Measurements from ENCODE around the gene EFR3B. TPM values are rescaled to one million over a fixed set of nuclear protein-coding genes. Genes with fewer than 3 reads are reported as not detected.

The EFR3B gene
- polyA plus RNA-seq, 1 of the 3 experiments (the other 2 are of a cell fraction), result 1.5 TPM

DNA sequence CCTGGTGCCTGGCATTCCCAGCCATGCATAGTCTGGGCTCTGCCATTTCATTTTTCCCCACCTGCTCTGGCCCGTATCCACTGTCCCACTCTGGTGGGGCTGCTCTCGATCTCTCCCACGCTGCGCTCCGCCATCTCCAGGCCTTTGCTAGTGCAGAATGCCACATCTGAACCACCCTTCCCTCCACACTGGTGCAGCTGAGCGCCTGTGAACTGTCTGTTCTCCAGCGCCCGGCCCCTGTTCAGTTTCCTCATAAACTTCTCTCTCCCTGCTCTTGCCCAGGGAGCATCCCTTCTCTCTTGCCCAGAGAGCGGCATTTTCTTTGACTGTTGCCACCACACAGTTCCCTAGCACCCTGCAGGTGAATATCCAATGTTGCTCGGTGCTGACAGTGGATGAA is 105.0 kb downstream of the EFR3B start:
- Histone ChIP-seq H3K9ac (no peak overlapping the region), H3F3A (replicated peaks; ENCODE audit: insufficient read depth) (no peaks in the 10 kb centered on the region), H3K4me1 (ENCODE audit: control insufficient read depth in 1 of 2, insufficient read depth in 2 of 2, low read depth in 1 of 2, low read length in 1 of 2) (no peaks in the 10 kb centered on the region), H3K36me3 (replicated peaks in 1 of 2; ENCODE audit: control insufficient read depth in 1 of 2, insufficient read depth in 2 of 2, low read length in 1 of 2) (no peaks in the 10 kb centered on the region), H3K9me2 (no peaks in the 10 kb centered on the region), H3K4me3 (ENCODE audit: low read depth in 2 of 2, low read length in 1 of 2) (no peak overlapping the region), H4K20me1 (ENCODE audit: insufficient read depth) (no peaks in the 10 kb centered on the region), H3K4me2 (no peak overlapping the region), H3K9me3 (no peaks in the 10 kb centered on the region), H3K27ac (ENCODE audit: low read depth in 2 of 2, low read length in 1 of 2) (no peak overlapping the region), H3K79me2 (ENCODE audit: insufficient read depth) (no peaks in the 10 kb centered on the region), H2AFZ (ENCODE audit: low read depth) (no peak overlapping the region), H3K27me3 (ENCODE audit: insufficient read depth) (no peaks in the 10 kb centered on the region)
- CTCF ChIA-PET, result interaction anchor here (1.1 to 1.7 kb wide), 5 partner anchors 17 to 172 kb away, joined by 3 to 6 read pairs (median 4); no protein-coding TSS in a partner anchor
- POLR2A ChIA-PET, result no interaction called here
- DNase-seq, result no peak
- no peak for TF ChIP-seq NRF1 (IDR thresholded peaks at IDR 0.05; ENCODE audit: low read depth, low read length)
- TF ChIP-seq, protein P1, sequence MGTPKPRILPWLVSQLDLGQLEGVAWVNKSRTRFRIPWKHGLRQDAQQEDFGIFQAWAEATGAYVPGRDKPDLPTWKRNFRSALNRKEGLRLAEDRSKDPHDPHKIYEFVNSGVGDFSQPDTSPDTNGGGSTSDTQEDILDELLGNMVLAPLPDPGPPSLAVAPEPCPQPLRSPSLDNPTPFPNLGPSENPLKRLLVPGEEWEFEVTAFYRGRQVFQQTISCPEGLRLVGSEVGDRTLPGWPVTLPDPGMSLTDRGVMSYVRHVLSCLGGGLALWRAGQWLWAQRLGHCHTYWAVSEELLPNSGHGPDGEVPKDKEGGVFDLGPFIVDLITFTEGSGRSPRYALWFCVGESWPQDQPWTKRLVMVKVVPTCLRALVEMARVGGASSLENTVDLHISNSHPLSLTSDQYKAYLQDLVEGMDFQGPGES (IDR thresholded peaks at IDR 0.05; ENCODE audit: low read depth, low read length), result no peak
- no peak for TF ChIP-seq SIN3A (IDR thresholded peaks at IDR 0.05; ENCODE audit: borderline replicate concordance, low read depth, low read length)
- TF ChIP-seq YY1 (IDR thresholded peaks at IDR 0.05; ENCODE audit: low read depth), result no peak
- TF ChIP-seq FOXJ3 (CRISPR knock-in tag; IDR thresholded peaks at IDR 0.05), result no peak
- no peak for TF ChIP-seq JUND (IDR thresholded peaks at IDR 0.05)
- TF ChIP-seq, protein P2, sequence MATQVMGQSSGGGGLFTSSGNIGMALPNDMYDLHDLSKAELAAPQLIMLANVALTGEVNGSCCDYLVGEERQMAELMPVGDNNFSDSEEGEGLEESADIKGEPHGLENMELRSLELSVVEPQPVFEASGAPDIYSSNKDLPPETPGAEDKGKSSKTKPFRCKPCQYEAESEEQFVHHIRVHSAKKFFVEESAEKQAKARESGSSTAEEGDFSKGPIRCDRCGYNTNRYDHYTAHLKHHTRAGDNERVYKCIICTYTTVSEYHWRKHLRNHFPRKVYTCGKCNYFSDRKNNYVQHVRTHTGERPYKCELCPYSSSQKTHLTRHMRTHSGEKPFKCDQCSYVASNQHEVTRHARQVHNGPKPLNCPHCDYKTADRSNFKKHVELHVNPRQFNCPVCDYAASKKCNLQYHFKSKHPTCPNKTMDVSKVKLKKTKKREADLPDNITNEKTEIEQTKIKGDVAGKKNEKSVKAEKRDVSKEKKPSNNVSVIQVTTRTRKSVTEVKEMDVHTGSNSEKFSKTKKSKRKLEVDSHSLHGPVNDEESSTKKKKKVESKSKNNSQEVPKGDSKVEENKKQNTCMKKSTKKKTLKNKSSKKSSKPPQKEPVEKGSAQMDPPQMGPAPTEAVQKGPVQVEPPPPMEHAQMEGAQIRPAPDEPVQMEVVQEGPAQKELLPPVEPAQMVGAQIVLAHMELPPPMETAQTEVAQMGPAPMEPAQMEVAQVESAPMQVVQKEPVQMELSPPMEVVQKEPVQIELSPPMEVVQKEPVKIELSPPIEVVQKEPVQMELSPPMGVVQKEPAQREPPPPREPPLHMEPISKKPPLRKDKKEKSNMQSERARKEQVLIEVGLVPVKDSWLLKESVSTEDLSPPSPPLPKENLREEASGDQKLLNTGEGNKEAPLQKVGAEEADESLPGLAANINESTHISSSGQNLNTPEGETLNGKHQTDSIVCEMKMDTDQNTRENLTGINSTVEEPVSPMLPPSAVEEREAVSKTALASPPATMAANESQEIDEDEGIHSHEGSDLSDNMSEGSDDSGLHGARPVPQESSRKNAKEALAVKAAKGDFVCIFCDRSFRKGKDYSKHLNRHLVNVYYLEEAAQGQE (IDR thresholded peaks at IDR 0.05; ENCODE audit: low read depth, low read length), result no peak
- TF ChIP-seq RFX5 (IDR thresholded peaks at IDR 0.05; ENCODE audit: low read length), result no peak
- no peak for TF ChIP-seq EP300 (IDR thresholded peaks at IDR 0.05; ENCODE audit: borderline replicate concordance in 1 of 2, low read depth in 1 of 2, low read length in 1 of 2)
- TF ChIP-seq NFIC (IDR thresholded peaks at IDR 0.05; ENCODE audit: borderline replicate concordance), result no peak
- TF ChIP-seq FOSL2 (IDR thresholded peaks at IDR 0.05; ENCODE audit: borderline replicate concordance, low read depth), result no peak
- no peak for TF ChIP-seq RAD21 (IDR thresholded peaks at IDR 0.05; ENCODE audit: low read length)
- no peak for TF ChIP-seq POLR2AphosphoS5 (IDR thresholded peaks at IDR 0.05; ENCODE audit: low read depth, low read length)
- no peak for TF ChIP-seq TAF1 (IDR thresholded peaks at IDR 0.05; ENCODE audit: borderline replicate concordance, low read depth, low read length)
- TF ChIP-seq RXRA (IDR thresholded peaks at IDR 0.05; ENCODE audit: borderline replicate concordance, low read depth), result no peak
- no peak for TF ChIP-seq MEF2A (IDR thresholded peaks at IDR 0.05; ENCODE audit: borderline replicate concordance, low read depth)
- TF ChIP-seq ELF1 (IDR thresholded peaks at IDR 0.05), result no peak
- no peak for TF ChIP-seq PBX3 (IDR thresholded peaks at IDR 0.05)
- no peak for TF ChIP-seq CHD2 (IDR thresholded peaks at IDR 0.05; ENCODE audit: low read length, partially characterized antibody)
- WGBS (ENCODE audit: low lambda C conversion rate), result 96% methylated on average over 10 of the region's 10 CpGs

Data from SK-N-SH (cell line).